Measurements from ENCODE around the gene LGR5.

The LGR5 gene

GRCh38 chr12:71439613-71440344 lies at the start of gene LGR5:
LGR5 (plus strand) TSS chr12:71439798; CDS start chr12:71440081, 283 bp downstream.
- DNase-seq (ENCODE audit: low read depth), result no peak

GRCh38 chr12:71392521-71393145 lies 47.0 kb upstream of the LGR5 start:
- DNase-seq (ENCODE audit: low read depth), result peak; percentile 44

- no peak for DNase-seq (ENCODE audit: low read depth)
These were observed 46.0 kb upstream of the LGR5 start for GRCh38 chr12:71393625-71394024.

GRCh38 chr12:71397433-71397954 lies 42.1 kb upstream of the LGR5 start:
- DNase-seq (ENCODE audit: low read depth), result no peak

- no peak for DNase-seq (ENCODE audit: low read depth)
These were observed 40.4 kb upstream of the LGR5 start for GRCh38 chr12:71399197-71399596.

GRCh38 chr12:71400481-71400880 lies 39.1 kb upstream of the LGR5 start:
- DNase-seq (ENCODE audit: low read depth), result no peak

GRCh38 chr12:71405884-71406283 lies 33.7 kb upstream of the LGR5 start:
- no peak for DNase-seq (ENCODE audit: low read depth)

- no peak for DNase-seq (ENCODE audit: low read depth)
These were observed 31.9 kb upstream of the LGR5 start for GRCh38 chr12:71407732-71408131.

- DNase-seq (ENCODE audit: low read depth), result no peak
These were observed 28.8 kb upstream of the LGR5 start for GRCh38 chr12:71410844-71411243.

- DNase-seq (ENCODE audit: low read depth), result no peak
These were observed 28.0 kb upstream of the LGR5 start for GRCh38 chr12:71411635-71412034.

GRCh38 chr12:71415336-71416231 lies 24.0 kb upstream of the LGR5 start:
- no peak for DNase-seq (ENCODE audit: low read depth)

GRCh38 chr12:71417181-71417580 lies 22.4 kb upstream of the LGR5 start:
- no peak for DNase-seq (ENCODE audit: low read depth)

- no peak for DNase-seq (ENCODE audit: low read depth)
These were observed 18.7 kb upstream of the LGR5 start for GRCh38 chr12:71420775-71421406.

GRCh38 chr12:71425568-71426299 lies 13.9 kb upstream of the LGR5 start:
- no peak for DNase-seq (ENCODE audit: low read depth)

GRCh38 chr12:71426300-71427047 lies 13.1 kb upstream of the LGR5 start:
- no peak for DNase-seq (ENCODE audit: low read depth)

- no peak for DNase-seq (ENCODE audit: low read depth)
These were observed 8.8 kb upstream of the LGR5 start for GRCh38 chr12:71430756-71431155.

GRCh38 chr12:71431991-71432390 lies 7.6 kb upstream of the LGR5 start:
- no peak for DNase-seq (ENCODE audit: low read depth)

GRCh38 chr12:71432936-71433335 lies 6.7 kb upstream of the LGR5 start:
- no peak for DNase-seq (ENCODE audit: low read depth)

- DNase-seq (ENCODE audit: low read depth), result no peak
These were observed 2.9 kb upstream of the LGR5 start for GRCh38 chr12:71436696-71437095.

- no peak for DNase-seq (ENCODE audit: low read depth)
These were observed 782 bp upstream of the LGR5 start for GRCh38 chr12:71438670-71439361.
